HUES48 (cell line): Measurements from ENCODE around the gene SLC30A1.
"Not testable (repeated sequence)": the region's sequence is repeated elsewhere in the genome, so short reads cannot be mapped to it uniquely, and the experiment has no call there.

Experiments
- H3K27ac ChIP-seq: one replicate; pipeline ENCODE4 v1.7.0; 2013; ENCODE audit warnings: low read depth, low read length, inconsistent platforms
- H3K27me3 ChIP-seq: 2 replicates; pipeline ENCODE4 v1.6.1; 2013; ENCODE audit warnings: mild to moderate bottlenecking, low read length; ENCODE audit not compliant: control insufficient read depth, insufficient read depth
- H3K36me3 ChIP-seq: 2 replicates; pipeline ENCODE4 v1.6.1; 2013; ENCODE audit warnings: low read length; ENCODE audit not compliant: control insufficient read depth, insufficient read depth
- H3K4me1 ChIP-seq: 2 replicates; pipeline ENCODE4 v1.6.1; 2013; ENCODE audit warnings: mild to moderate bottlenecking, low read length; ENCODE audit not compliant: control insufficient read depth, insufficient read depth
- H3K4me3 ChIP-seq: 2 replicates; pipeline ENCODE4 v1.5.1; 2013; ENCODE audit warnings: mild to moderate bottlenecking, low read depth, low read length
- H3K9ac ChIP-seq: 2 replicates; pipeline ENCODE4 v1.6.1; 2013; ENCODE audit warnings: mild to moderate bottlenecking, low read depth, low read length, moderate library complexity
- H3K9me3 ChIP-seq: 2 replicates; pipeline ENCODE4 v1.6.1; 2013; ENCODE audit warnings: low read length; ENCODE audit not compliant: control insufficient read depth, insufficient read depth

Gene SLC30A1

GRCh38 chr1:211580303-211580687 is 1.3 kb upstream of the SLC30A1 start:
- Histone ChIP-seq H3K36me3 (peaks cover 8% of the 10 kb centered on the region), H3K4me3 (no peak overlapping the region; the same call in 1 of the 2 replicates), H3K9ac (no peak overlapping the region), H3K9me3 (no peaks in the 10 kb centered on the region), H3K4me1 (peaks cover 31% of the 10 kb centered on the region), H3K27ac (no peak overlapping the region), H3K27me3 (no peaks in the 10 kb centered on the region)

- Histone ChIP-seq H3K9ac (no peak overlapping the region), H3K27ac (peak overlapping the region; percentile 72), H3K4me1 (peaks cover 34% of the 10 kb centered on the region), H3K4me3 (peak overlapping the region; percentile 72), H3K36me3 (peaks cover 14% of the 10 kb centered on the region), H3K27me3 (no peaks in the 10 kb centered on the region), H3K9me3 (no peaks in the 10 kb centered on the region)
Measured at GRCh38 chr1:211579440-211580302, 710 bp upstream of the SLC30A1 start.

- peaks cover 36% of the 10 kb centered on the region for H3K4me1 ChIP-seq
- H3K27me3 ChIP-seq = no peaks in the 10 kb centered on the region
- H3K9me3 ChIP-seq = no peaks in the 10 kb centered on the region
- peak overlapping the region; percentile 44 for H3K27ac ChIP-seq
- H3K4me3 ChIP-seq = peak overlapping the region; percentile 81
- peak overlapping the region; percentile 63 for H3K9ac ChIP-seq
- peaks cover 30% of the 10 kb centered on the region for H3K36me3 ChIP-seq
Measured at GRCh38 chr1:211577819-211578639, 932 bp downstream of the SLC30A1 start.

- Histone ChIP-seq H3K27ac (no peak overlapping the region), H3K4me1 (peaks cover 36% of the 10 kb centered on the region), H3K36me3 (peaks cover 31% of the 10 kb centered on the region)
Measured at GRCh38 chr1:211577277-211577818, 1.6 kb downstream of the SLC30A1 start.

GRCh38 chr1:211576717-211577116 is 2.2 kb downstream of the SLC30A1 start:
- peaks cover 31% of the 10 kb centered on the region for H3K36me3 ChIP-seq

More at GRCh38 chr1:211577277-211577818, 1.6 kb downstream of the SLC30A1 start:
- Histone ChIP-seq H3K27me3 (no peaks in the 10 kb centered on the region), H3K9me3 (no peaks in the 10 kb centered on the region), H3K9ac (peak overlapping the region; percentile 57; the same call in 1 of the 2 replicates), H3K4me3 (peak overlapping the region; percentile 81)

GRCh38 chr1:211574705-211575104 is 4.3 kb downstream of the SLC30A1 start:
- H3K27me3 ChIP-seq = no peaks in the 10 kb centered on the region
- H3K9ac ChIP-seq = no peak overlapping the region
- peaks cover 31% of the 10 kb centered on the region for H3K36me3 ChIP-seq

More at GRCh38 chr1:211576717-211577116, 2.2 kb downstream of the SLC30A1 start:
- Histone ChIP-seq H3K9ac (no peak overlapping the region), H3K27ac (no peak overlapping the region), H3K4me3 (peak overlapping the region; percentile 81), H3K9me3 (no peaks in the 10 kb centered on the region), H3K27me3 (no peaks in the 10 kb centered on the region), H3K4me1 (peaks cover 35% of the 10 kb centered on the region)

GRCh38 chr1:211571998-211572397 is 7.0 kb downstream of the SLC30A1 start:
- Histone ChIP-seq H3K9ac (no peak overlapping the region), H3K36me3 (peaks cover 31% of the 10 kb centered on the region)

More at GRCh38 chr1:211574705-211575104, 4.3 kb downstream of the SLC30A1 start:
- Histone ChIP-seq H3K9me3 (no peaks in the 10 kb centered on the region), H3K4me3 (no peak overlapping the region), H3K27ac (no peak overlapping the region), H3K4me1 (peaks cover 15% of the 10 kb centered on the region; the same call in 1 of the 2 replicates)

GRCh38 chr1:211570378-211570777 is 8.6 kb downstream of the SLC30A1 start:
- H3K4me3 ChIP-seq, H3K4me1 ChIP-seq: not testable (repeated sequence)
- peaks cover 24% of the 10 kb centered on the region for H3K36me3 ChIP-seq

More at GRCh38 chr1:211571998-211572397, 7.0 kb downstream of the SLC30A1 start:
- Histone ChIP-seq H3K4me1 (peaks cover 14% of the 10 kb centered on the region; the same call in 1 of the 2 replicates), H3K27me3 (no peaks in the 10 kb centered on the region), H3K27ac (no peak overlapping the region), H3K9me3 (no peaks in the 10 kb centered on the region), H3K4me3 (no peak overlapping the region)

GRCh38 chr1:211566431-211567025 is 12.4 kb downstream of the SLC30A1 start:
- Histone ChIP-seq H3K27me3 (no peaks in the 10 kb centered on the region), H3K9ac (no peak overlapping the region), H3K36me3 (no peaks in the 10 kb centered on the region), H3K27ac (no peak overlapping the region), H3K4me3 (no peak overlapping the region), H3K4me1 (no peaks in the 10 kb centered on the region), H3K9me3 (no peaks in the 10 kb centered on the region)

More at GRCh38 chr1:211570378-211570777, 8.6 kb downstream of the SLC30A1 start:
- not testable (repeated sequence) for H3K9me3 ChIP-seq, H3K27me3 ChIP-seq, H3K9ac ChIP-seq, H3K27ac ChIP-seq

GRCh38 chr1:211564084-211564483 is 14.9 kb downstream of the SLC30A1 start:
- H3K27ac ChIP-seq = no peak overlapping the region
- no peaks in the 10 kb centered on the region for H3K27me3 ChIP-seq
- H3K4me3 ChIP-seq = no peak overlapping the region
- H3K36me3 ChIP-seq = no peaks in the 10 kb centered on the region
- no peak overlapping the region for H3K9ac ChIP-seq
- H3K4me1 ChIP-seq = no peaks in the 10 kb centered on the region
- H3K9me3 ChIP-seq = no peaks in the 10 kb centered on the region
